DOHH2 (cell line): ENCODE measurements around the gene PES1.
A peak's percentile ranks its signal among the peaks of the same experiment; 100 is the strongest.
"Not testable (repeated sequence)": the region's sequence is repeated elsewhere in the genome, so short reads cannot be mapped to it uniquely, and the experiment has no call there.

Experiments
- H3F3A ChIP-seq: fragments of 200-600 bp; sonication (generic), shearing (Covaris generic); 2 replicates; pipeline ENCODE4 v1.6.0; 2016; ENCODE audit warnings: antibody characterized with exemption, mild to moderate bottlenecking; ENCODE audit not compliant: control insufficient read depth, insufficient read depth
- H3K27ac ChIP-seq: fragments of 200-600 bp; sonication (generic); 2 replicates; pipeline ENCODE4 v1.5.1; 2014; ENCODE audit warnings: low read depth, mild to moderate bottlenecking, low read length, moderate library complexity
- H3K27me3 ChIP-seq: fragments of 200-600 bp; sonication (generic); 2 replicates; pipeline ENCODE4 v1.6.1; 2014; ENCODE audit warnings: mild to moderate bottlenecking, low read length, mixed read lengths; ENCODE audit not compliant: control insufficient read depth
- H3K36me3 ChIP-seq: fragments of 200-600 bp; sonication (generic); 2 replicates; pipeline ENCODE4 v1.6.1; 2014; ENCODE audit warnings: mild to moderate bottlenecking, low read length, moderate library complexity, mixed read lengths; ENCODE audit not compliant: control insufficient read depth
- H3K4me1 ChIP-seq: fragments of 200-600 bp; sonication (generic); 2 replicates; pipeline ENCODE4 v1.6.1; 2014; ENCODE audit warnings: mild to moderate bottlenecking, low read length, mixed read lengths; ENCODE audit not compliant: control insufficient read depth
- H3K4me2 ChIP-seq: fragments of 200-600 bp; sonication (generic); 2 replicates; pipeline ENCODE4 v1.6.0; 2014; ENCODE audit warnings: mild to moderate bottlenecking, low read length, moderate library complexity
- H3K4me3 ChIP-seq: fragments of 200-600 bp; sonication (generic); 2 replicates; pipeline ENCODE4 v1.5.1; 2014; ENCODE audit warnings: mild to moderate bottlenecking, low read length, mixed read lengths
- H3K79me2 ChIP-seq: fragments of 200-600 bp; sonication (generic); 2 replicates; pipeline ENCODE4 v1.6.1; 2014; ENCODE audit warnings: mild to moderate bottlenecking, low read length, mixed read lengths; ENCODE audit not compliant: control insufficient read depth
- H3K9me2 ChIP-seq: fragments of 200-600 bp; sonication (generic); replicated peaks from 2 replicates; pipeline ENCODE4 v1.6.1; 2014; ENCODE audit warnings: mild to moderate bottlenecking, low read length, mixed read lengths; ENCODE audit not compliant: control insufficient read depth
- H3K9me3 ChIP-seq: fragments of 200-600 bp; sonication (generic); 2 replicates; pipeline ENCODE4 v1.6.1; 2014; ENCODE audit warnings: antibody characterized with exemption, low read length, mixed read lengths; ENCODE audit not compliant: control insufficient read depth, insufficient read depth
- H4K20me1 ChIP-seq: fragments of 200-600 bp; sonication (generic); 2 replicates; pipeline ENCODE4 v1.6.0; 2014; ENCODE audit warnings: low read depth, mild to moderate bottlenecking, antibody characterized with exemption, low read length, moderate library complexity; ENCODE audit not compliant: control insufficient read depth, insufficient read depth
- EZH2phosphoT487 ChIP-seq: fragments of 200-600 bp; sonication (generic); IDR thresholded peaks from 2 replicates; pipeline ENCODE4 v1.6.1; 2017; ENCODE audit warnings: borderline replicate concordance, mild to moderate bottlenecking, antibody characterized with exemption, low read length, moderate library complexity, mixed read lengths
- TF ChIP-seq, protein P1 (sequence below): fragments of 200-600 bp; sonication (generic); IDR thresholded peaks from one replicate; pipeline ENCODE4 v1.5.1; 2014; ENCODE audit warnings: antibody characterized with exemption, mild to moderate bottlenecking, low read depth, low read length; ENCODE audit not compliant: poor library complexity, severe bottlenecking

PES1 gene

DNA sequence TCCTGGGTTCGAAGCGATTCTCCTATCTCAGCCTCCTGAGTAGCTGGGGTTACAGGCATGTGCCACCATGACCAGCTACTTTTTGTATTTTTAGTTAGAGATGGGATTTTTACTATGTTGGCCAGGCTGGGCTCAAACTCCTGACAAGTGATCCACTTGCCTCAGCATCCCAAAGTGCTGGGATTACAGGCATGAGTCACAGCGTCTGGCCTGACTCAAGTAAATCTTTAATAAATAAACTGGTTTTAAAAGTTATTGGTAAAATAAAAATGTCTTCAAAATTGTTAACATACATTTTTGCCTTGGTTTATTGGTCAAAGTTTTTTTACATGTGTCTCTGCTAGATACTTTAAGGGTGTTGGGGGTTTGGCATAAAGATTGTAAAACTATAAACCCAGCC is 7.3 kb upstream of the PES1 start:
- no peak overlapping the region for H3K4me2 ChIP-seq
- TF ChIP-seq, protein P1, sequence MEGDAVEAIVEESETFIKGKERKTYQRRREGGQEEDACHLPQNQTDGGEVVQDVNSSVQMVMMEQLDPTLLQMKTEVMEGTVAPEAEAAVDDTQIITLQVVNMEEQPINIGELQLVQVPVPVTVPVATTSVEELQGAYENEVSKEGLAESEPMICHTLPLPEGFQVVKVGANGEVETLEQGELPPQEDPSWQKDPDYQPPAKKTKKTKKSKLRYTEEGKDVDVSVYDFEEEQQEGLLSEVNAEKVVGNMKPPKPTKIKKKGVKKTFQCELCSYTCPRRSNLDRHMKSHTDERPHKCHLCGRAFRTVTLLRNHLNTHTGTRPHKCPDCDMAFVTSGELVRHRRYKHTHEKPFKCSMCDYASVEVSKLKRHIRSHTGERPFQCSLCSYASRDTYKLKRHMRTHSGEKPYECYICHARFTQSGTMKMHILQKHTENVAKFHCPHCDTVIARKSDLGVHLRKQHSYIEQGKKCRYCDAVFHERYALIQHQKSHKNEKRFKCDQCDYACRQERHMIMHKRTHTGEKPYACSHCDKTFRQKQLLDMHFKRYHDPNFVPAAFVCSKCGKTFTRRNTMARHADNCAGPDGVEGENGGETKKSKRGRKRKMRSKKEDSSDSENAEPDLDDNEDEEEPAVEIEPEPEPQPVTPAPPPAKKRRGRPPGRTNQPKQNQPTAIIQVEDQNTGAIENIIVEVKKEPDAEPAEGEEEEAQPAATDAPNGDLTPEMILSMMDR = no peak
- no peak for TF ChIP-seq EZH2phosphoT487
- H3K9me3 ChIP-seq = no peaks in the 10 kb centered on the region
- no peaks in the 10 kb centered on the region for H3K4me1 ChIP-seq
- no peak overlapping the region for H3K27ac ChIP-seq
- H3K27me3 ChIP-seq = no peaks in the 10 kb centered on the region
- no peaks in the 10 kb centered on the region for H4K20me1 ChIP-seq
- H3K9me2 ChIP-seq = no peaks in the 10 kb centered on the region
- H3K79me2 ChIP-seq = no peaks in the 10 kb centered on the region
- peaks cover 2% of the 10 kb centered on the region; the same call in 1 of the 2 replicates for H3F3A ChIP-seq
- H3K36me3 ChIP-seq = no peaks in the 10 kb centered on the region
- no peak overlapping the region for H3K4me3 ChIP-seq

DNA sequence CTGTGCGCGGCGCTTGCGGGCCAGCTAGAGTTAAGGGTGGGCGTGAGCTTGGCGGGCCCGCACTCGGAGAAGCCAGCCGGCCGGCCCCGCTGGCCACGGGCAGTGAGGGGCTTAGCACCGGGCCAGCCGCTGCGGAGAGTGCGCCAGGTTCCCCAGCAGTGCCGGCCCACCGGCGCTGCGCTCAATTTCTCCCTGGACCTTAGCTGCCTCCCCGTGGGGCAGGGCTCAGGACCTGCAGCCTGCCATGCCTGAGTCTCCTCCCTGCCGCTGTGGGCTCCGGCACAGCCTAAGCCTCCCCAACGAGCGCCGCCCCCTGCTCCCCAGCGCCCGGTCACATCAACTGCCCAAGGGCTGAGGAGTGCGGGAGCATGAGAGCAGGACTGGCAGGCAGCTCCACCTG is 5.2 kb upstream of the PES1 start:
- TF ChIP-seq EZH2phosphoT487 = no peak
- TF ChIP-seq, protein P1 = no peak

DNA sequence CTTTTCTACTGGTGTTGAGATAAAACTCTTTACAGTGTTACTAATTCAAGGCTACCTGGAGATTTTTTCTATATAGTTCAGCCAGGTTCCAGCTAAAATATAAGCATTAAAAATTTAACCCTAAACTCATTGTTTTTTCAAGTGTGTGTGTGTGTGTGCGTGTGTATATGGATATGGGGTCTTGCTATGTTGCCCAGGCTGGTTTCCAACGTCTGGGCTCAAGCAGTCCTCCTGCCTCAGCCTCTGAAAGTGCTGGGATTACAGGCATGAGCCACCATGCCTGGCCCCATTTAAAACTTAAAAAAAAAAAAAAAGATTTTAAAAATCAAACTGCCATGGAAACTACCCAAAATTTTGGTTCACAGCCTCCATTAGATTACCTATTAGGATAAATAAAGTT is 4.5 kb upstream of the PES1 start:
- no peak for TF ChIP-seq EZH2phosphoT487
- TF ChIP-seq, protein P1 = no peak
- Histone ChIP-seq H3K36me3 (peaks cover 2% of the 10 kb centered on the region), H3K4me3 (no peak overlapping the region), H3K4me1 (peaks cover 3% of the 10 kb centered on the region; the same call in 1 of the 2 replicates), H3K9me3 (no peaks in the 10 kb centered on the region), H3F3A (peaks cover 2% of the 10 kb centered on the region; the same call in 1 of the 2 replicates), H3K4me2 (no peak overlapping the region), H3K9me2 (no peaks in the 10 kb centered on the region), H3K79me2 (peaks cover 6% of the 10 kb centered on the region), H3K27ac (no peak overlapping the region), H3K27me3 (peaks cover 2% of the 10 kb centered on the region; the same call in 1 of the 2 replicates), H4K20me1 (0 out of 2 replicates have a peak, but pooled peaks cover 2% of the 10 kb centered on the region)

More for the DNA sequence above, 5.2 kb upstream of the PES1 start:
- H3K27ac ChIP-seq = no peak overlapping the region
- H3K9me3 ChIP-seq = no peaks in the 10 kb centered on the region
- no peak overlapping the region for H3K4me3 ChIP-seq
- no peaks in the 10 kb centered on the region for H3K9me2 ChIP-seq
- no peaks in the 10 kb centered on the region for H3K79me2 ChIP-seq
- H3K4me1 ChIP-seq = peaks cover 3% of the 10 kb centered on the region; the same call in 1 of the 2 replicates
- H4K20me1 ChIP-seq = no peaks in the 10 kb centered on the region
- no peak overlapping the region for H3K4me2 ChIP-seq
- H3K27me3 ChIP-seq = peaks cover 2% of the 10 kb centered on the region; the same call in 1 of the 2 replicates
- H3F3A ChIP-seq = peaks cover 2% of the 10 kb centered on the region; the same call in 1 of the 2 replicates
- H3K36me3 ChIP-seq = no peaks in the 10 kb centered on the region

DNA sequence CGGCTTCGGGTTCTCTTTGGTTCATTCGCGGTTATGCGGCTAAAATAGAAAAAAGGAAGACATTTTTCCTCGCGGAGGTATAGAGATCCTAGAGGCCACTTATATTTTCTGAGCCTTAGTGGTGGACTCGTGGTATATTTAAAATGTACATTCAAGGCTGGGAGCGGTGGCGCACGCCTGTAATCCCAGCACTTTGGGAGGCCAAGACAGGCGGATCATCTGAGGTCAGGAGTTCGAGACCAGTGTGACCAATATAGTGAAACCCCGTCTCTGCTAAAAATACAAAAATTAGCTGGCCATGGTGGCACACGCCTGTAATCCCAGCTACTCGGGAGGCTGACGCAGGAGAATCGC is 627 bp upstream of the PES1 start:
- H3F3A ChIP-seq, H3K27ac ChIP-seq: not testable (repeated sequence)
- H3K4me3 ChIP-seq = peak overlapping the region; percentile 96

More for the DNA sequence above, 627 bp upstream of the PES1 start:
- H3K9me2 ChIP-seq, H3K27me3 ChIP-seq, H3K9me3 ChIP-seq: not testable (repeated sequence)
- peaks cover 17% of the 10 kb centered on the region; the same call in 1 of the 2 replicates for H4K20me1 ChIP-seq
- H3K4me1 ChIP-seq = peaks cover 15% of the 10 kb centered on the region
- H3K4me2 ChIP-seq = peak overlapping the region; percentile 73
- peaks cover 40% of the 10 kb centered on the region for H3K36me3 ChIP-seq
- H3K79me2 ChIP-seq = peaks cover 39% of the 10 kb centered on the region
